Stomach (tissue), 9 donors: Measurements from ENCODE around the gene ZBTB17. TPM values are rescaled to one million over a fixed set of nuclear protein-coding genes. Genes with fewer than 3 reads are reported as not detected.

ENCODE experiments used
- DNase-seq, 2 donors: peaks; one replicate each; pipeline versions ENCODE4 v3.0.0 to v3.0.0-alpha.2; 2013 to 2019
- H3K27ac ChIP-seq, 5 donors: fragments of 200-600 bp in 4 of 5; sonication (generic) in 4 of 5; one replicate each; pipeline ENCODE4 v1.5.1; 2013 to 2019; ENCODE audit warnings: mild to moderate bottlenecking in 1 of 5, moderate library complexity in 1 of 5
- H3K27me3 ChIP-seq, 3 donors: fragments of 200-600 bp; sonication (generic); one replicate each; pipeline ENCODE4 v1.5.1; 2017 to 2019; ENCODE audit warnings: mixed run types in 1 of 3
- H3K36me3 ChIP-seq, 4 donors: fragments of 200-600 bp; sonication (generic); 1 replicate in 3 of 4; 2 replicates in 1 of 4; pipeline ENCODE4 v1.5.1; 2016 to 2019
- H3K4me1 ChIP-seq, 4 donors: fragments of 200-600 bp; sonication (generic); one replicate each; pipeline ENCODE4 v1.5.1; 2016 to 2019
- H3K4me3 ChIP-seq, 4 donors: fragments of 200-600 bp; sonication (generic) in 3 of 4; one replicate each; pipeline ENCODE4 v1.5.1; 2016 to 2019; ENCODE audit warnings: mild to moderate bottlenecking in 1 of 4
- H3K9me3 ChIP-seq, 4 donors: fragments of 200-600 bp; sonication (generic); one replicate each; pipeline ENCODE4 v1.5.1; 2016 to 2019
- EP300 ChIP-seq: sonication (generic); formaldehyde crosslinking; IDR thresholded peaks from one replicate; pipeline ENCODE4 v1.6.1; 2017; ENCODE audit warnings: antibody characterized with exemption
- POLR2A ChIP-seq, 4 donors: fragments of 450-650 bp; IDR thresholded peaks; one replicate each; pipeline ENCODE4 v1.6.1; 2016; ENCODE audit warnings: antibody characterized with exemption in 4 of 4, control low read depth in 2 of 4, mild to moderate bottlenecking in 1 of 4, moderate library complexity in 1 of 4
- POLR2AphosphoS5 ChIP-seq, 3 donors: sonication (generic); formaldehyde crosslinking; IDR thresholded peaks; one replicate each; pipeline ENCODE4 v1.6.1; 2016; ENCODE audit warnings: antibody characterized with exemption in 3 of 3
- WGBS, 5 donors: extraction: QIAGEN DNeasy Blood & Tissue Kit in 3 of 5; methylation state at CpG; one replicate each; pipeline versions ENCODE4 v1.1.5 to v1.1.7; 2013 to 2018; 5-methylcytosine and 5-hydroxymethylcytosine counted together
- intact Hi-C: fragments of 100-400 bp; cut with DNase I; formaldehyde crosslinking; loops from one replicate; pipeline ENCODE4 v1.15.1; 2023; ENCODE audit warnings: low total_unique reads
- polyA plus RNA-seq, 3 donors: library from polyadenylated mRNA; stranded (reverse); fragments of 200-250 nt; gene quantifications; one replicate each; pipeline ENCODE4 v1.2.3, GENCODE V29; 2013
- total RNA-seq, 5 donors: library from RNA; depleted of rRNA; stranded (reverse); fragments of >200 nt; gene quantifications; one replicate each; pipeline versions ENCODE4 v1.1.0 to v1.2.3, GENCODE V29; 2014 to 2016
- TF ChIP-seq, protein P1 (sequence below), 7 experiments: fragments of 450-650 bp in 4 of 7; fragments of 200-600 bp in 3 of 7; sonication (generic) in 3 of 7; IDR thresholded peaks; one replicate each; pipeline ENCODE4 v1.5.1; 2016 to 2019; ENCODE audit warnings: antibody characterized with exemption in 7 of 7, control low read depth in 2 of 7, mild to moderate bottlenecking in 1 of 7
- donor health status: healthy with polysubstance abuse.
- donor health status: Bipolar disorder and iron deficiency.
- donor health status: healthy.

The ZBTB17 gene
- total and polyA plus RNA-seq, 8 donors, result 13.0 to 136 (median 46.5) TPM

DNA sequence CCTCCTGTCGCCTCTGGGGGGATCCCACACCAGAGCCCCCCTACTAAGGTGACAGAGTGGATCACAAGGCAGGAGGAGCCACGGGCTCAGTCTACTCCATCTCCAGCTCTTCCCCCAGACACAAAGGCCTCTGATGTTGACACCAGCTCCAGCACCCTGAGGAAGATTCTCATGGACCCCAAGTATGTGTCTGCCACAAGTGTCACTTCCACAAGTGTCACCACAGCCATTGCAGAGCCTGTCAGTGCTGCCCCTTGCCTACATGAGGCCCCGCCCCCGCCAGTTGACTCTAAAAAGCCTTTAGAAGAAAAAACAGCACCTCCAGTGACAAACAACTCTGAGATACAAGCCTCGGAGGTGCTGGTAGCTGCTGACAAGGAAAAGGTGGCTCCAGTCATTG, 42.2 kb downstream of the ZBTB17 start:
- no peak for DNase-seq
- intact Hi-C loops, result no loop called here
- H3K4me1 ChIP-seq, result peaks cover 0 to 11% (median 0%) of the 10 kb centered on the region in 4 donors
- WGBS, 5 donors, result 81 to 96% (median 87%) methylated on average over 3 to 5 of the region's 5 CpGs
- H3K27me3 ChIP-seq, result no peaks in the 10 kb centered on the region
- H3K9me3 ChIP-seq, result no peaks in the 10 kb centered on the region
- no peak overlapping the region for H3K27ac ChIP-seq
- peaks cover 86 to 100% (median 100%) of the 10 kb centered on the region in 4 donors for H3K36me3 ChIP-seq
- TF ChIP-seq POLR2A (IDR thresholded peaks at IDR 0.05) (no peak), POLR2AphosphoS5 (IDR thresholded peaks at IDR 0.05) (no peak), EP300 (no peak)
- TF ChIP-seq, protein P1, sequence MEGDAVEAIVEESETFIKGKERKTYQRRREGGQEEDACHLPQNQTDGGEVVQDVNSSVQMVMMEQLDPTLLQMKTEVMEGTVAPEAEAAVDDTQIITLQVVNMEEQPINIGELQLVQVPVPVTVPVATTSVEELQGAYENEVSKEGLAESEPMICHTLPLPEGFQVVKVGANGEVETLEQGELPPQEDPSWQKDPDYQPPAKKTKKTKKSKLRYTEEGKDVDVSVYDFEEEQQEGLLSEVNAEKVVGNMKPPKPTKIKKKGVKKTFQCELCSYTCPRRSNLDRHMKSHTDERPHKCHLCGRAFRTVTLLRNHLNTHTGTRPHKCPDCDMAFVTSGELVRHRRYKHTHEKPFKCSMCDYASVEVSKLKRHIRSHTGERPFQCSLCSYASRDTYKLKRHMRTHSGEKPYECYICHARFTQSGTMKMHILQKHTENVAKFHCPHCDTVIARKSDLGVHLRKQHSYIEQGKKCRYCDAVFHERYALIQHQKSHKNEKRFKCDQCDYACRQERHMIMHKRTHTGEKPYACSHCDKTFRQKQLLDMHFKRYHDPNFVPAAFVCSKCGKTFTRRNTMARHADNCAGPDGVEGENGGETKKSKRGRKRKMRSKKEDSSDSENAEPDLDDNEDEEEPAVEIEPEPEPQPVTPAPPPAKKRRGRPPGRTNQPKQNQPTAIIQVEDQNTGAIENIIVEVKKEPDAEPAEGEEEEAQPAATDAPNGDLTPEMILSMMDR (IDR thresholded peaks at IDR 0.05), result no peak
- H3K4me3 ChIP-seq, result no peak overlapping the region

DNA sequence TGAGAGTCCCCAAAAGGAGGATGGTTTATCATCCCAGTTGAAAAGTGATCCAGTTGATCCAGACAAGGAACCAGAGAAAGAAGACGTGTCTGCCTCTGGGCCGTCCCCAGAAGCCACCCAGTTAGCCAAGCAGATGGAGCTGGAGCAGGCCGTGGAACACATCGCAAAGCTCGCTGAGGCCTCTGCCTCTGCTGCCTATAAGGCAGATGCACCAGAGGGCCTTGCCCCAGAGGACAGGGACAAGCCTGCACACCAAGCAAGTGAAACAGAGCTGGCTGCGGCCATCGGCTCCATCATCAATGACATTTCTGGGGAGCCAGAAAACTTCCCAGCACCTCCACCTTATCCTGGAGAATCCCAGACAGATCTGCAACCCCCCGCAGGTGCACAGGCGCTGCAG, 43.3 kb downstream of the ZBTB17 start:
- 92 to 97% (median 94%) methylated on average over 9 of the region's 9 CpGs for WGBS, 5 donors
- no peak for TF ChIP-seq POLR2AphosphoS5 (IDR thresholded peaks at IDR 0.05)
- no peak for TF ChIP-seq POLR2A (IDR thresholded peaks at IDR 0.05)
- TF ChIP-seq, protein P1 (IDR thresholded peaks at IDR 0.05), result no peak
- no peak for TF ChIP-seq EP300
- Histone ChIP-seq H3K27me3 (no peaks in the 10 kb centered on the region), H3K36me3 (peaks cover 87 to 100% (median 100%) of the 10 kb centered on the region in 4 donors), H3K4me3 (no peak overlapping the region), H3K9me3 (no peaks in the 10 kb centered on the region), H3K27ac (no peak overlapping the region), H3K4me1 (peaks cover 0 to 2% (median 0%) of the 10 kb centered on the region in 4 donors)
- DNase-seq, result no peak
- intact Hi-C loops, result no loop called here

DNA sequence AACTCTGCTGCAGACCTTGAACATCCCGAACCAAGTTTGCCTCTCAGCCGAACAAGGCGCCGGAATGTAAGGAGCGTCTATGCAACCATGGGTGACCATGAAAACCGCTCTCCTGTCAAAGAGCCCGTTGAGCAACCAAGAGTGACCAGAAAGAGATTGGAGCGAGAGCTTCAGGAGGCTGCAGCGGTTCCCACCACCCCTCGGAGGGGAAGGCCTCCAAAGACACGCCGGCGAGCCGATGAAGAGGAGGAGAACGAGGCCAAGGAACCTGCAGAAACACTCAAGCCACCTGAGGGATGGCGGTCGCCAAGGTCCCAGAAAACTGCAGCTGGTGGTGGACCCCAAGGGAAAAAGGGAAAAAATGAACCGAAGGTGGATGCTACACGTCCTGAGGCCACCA, 44.0 kb downstream of the ZBTB17 start:
- no peaks in the 10 kb centered on the region for H3K27me3 ChIP-seq
- no peak overlapping the region for H3K27ac ChIP-seq
- H3K4me3 ChIP-seq, result no peak overlapping the region
- peaks cover 80 to 100% (median 100%) of the 10 kb centered on the region in 4 donors for H3K36me3 ChIP-seq
- 94 to 98% (median 97%) methylated on average over 19 of the region's 19 CpGs for WGBS, 5 donors
- DNase-seq, result no peak
- H3K4me1 ChIP-seq, result no peaks in the 10 kb centered on the region
- no peaks in the 10 kb centered on the region for H3K9me3 ChIP-seq
- TF ChIP-seq POLR2AphosphoS5 (IDR thresholded peaks at IDR 0.05) (no peak), POLR2A (IDR thresholded peaks at IDR 0.05) (no peak), EP300 (no peak)
- TF ChIP-seq, protein P1 (IDR thresholded peaks at IDR 0.05), result no peak
- intact Hi-C loops, result no loop called here

DNA sequence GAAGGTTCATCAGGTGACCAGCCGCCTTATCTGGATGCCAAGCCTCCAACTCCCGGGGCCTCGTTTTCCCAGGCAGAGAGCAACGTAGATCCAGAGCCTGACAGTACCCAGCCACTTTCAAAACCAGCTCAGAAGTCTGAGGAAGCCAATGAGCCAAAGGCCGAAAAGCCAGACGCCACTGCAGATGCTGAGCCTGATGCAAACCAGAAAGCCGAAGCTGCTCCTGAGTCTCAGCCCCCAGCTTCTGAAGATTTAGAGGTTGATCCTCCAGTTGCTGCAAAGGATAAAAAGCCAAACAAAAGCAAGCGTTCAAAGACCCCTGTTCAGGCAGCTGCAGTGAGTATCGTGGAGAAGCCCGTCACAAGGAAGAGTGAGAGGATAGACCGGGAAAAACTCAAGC, 44.5 kb downstream of the ZBTB17 start:
- TF ChIP-seq EP300, result no peak
- no peak for TF ChIP-seq POLR2A (IDR thresholded peaks at IDR 0.05)
- no peak for TF ChIP-seq POLR2AphosphoS5 (IDR thresholded peaks at IDR 0.05)
- TF ChIP-seq, protein P1 (IDR thresholded peaks at IDR 0.05), result no peak
- 87 to 97% (median 92%) methylated on average over 11 of the region's 11 CpGs for WGBS, 5 donors
- Histone ChIP-seq H3K36me3 (peaks cover 76 to 100% (median 100%) of the 10 kb centered on the region in 4 donors), H3K27me3 (no peaks in the 10 kb centered on the region), H3K4me3 (no peak overlapping the region), H3K4me1 (no peaks in the 10 kb centered on the region), H3K27ac (no peak overlapping the region), H3K9me3 (no peaks in the 10 kb centered on the region)
- intact Hi-C loops, result no loop called here
- no peak for DNase-seq
